Mononuclear cell (primary cell): ENCODE results near the gene DBH. TPM values are rescaled to one million over a fixed set of nuclear protein-coding genes. Genes with fewer than 3 reads are reported as not detected.

Experiments
- H3K27me3 ChIP-seq: 2 replicates; pipeline ENCODE4 v1.6.0; 2011; ENCODE audit warnings: low read length, control low read depth; ENCODE audit not compliant: insufficient read depth
- H3K4me1 ChIP-seq: 2 replicates; pipeline ENCODE4 v1.5.1; 2011; ENCODE audit warnings: mild to moderate bottlenecking, low read length, control low read depth; ENCODE audit not compliant: insufficient read depth
- H3K4me3 ChIP-seq: 2 replicates; pipeline ENCODE4 v1.5.1; 2011; ENCODE audit warnings: mild to moderate bottlenecking, low read length, moderate library complexity
- H3K9me3 ChIP-seq: 2 replicates; pipeline ENCODE4 v1.5.1; 2011; ENCODE audit warnings: low read depth, mild to moderate bottlenecking, control low read depth, low read length
- total RNA-seq: library from RNA; depleted of rRNA; stranded (reverse); fragments of >200 nt; gene quantifications from one replicate; pipeline ENCODE4 v1.2.3, GENCODE V29; 2012

DBH gene
- total RNA-seq, 1 donor, result 0.10 TPM

DNA sequence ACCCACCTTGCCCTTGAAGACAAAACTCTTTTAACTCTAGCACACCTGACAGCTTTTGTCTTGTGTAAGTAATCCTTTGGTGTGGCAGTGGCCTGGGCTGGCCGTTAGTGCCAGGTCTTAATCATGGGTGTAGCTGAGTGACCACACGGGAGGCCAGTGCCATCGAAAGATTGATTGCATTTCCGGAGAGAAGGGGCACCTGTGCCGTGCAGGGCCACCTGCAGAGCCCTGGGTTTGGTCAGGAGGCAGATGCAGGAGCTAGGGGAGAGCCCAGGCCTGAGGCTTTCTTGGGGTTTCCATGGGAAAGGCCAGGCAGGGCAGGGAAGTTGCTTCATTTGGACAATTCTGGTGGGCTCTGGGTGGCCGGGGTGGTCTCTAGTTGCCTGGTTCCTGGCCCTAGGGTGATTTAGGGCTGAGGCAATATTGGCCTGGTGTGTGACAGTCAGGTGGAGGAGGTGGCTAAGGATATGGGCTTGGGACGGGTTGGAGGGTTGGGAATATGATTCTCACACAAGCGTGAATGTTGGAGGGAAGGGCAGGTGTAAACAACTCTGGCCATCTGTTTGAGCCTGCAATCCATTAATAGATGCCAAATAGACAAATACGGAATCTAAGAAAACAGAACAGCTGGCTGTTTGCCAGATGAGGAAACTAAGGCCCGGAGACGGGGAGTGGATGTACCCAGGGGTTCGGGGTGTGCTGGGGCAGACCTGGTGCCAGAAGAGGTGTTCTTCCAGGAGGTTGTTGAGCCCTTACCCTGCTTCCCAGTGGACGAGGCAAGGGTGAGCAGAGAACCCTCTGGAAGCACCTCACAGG lies 4.6 kb downstream of the DBH start:
- H3K4me3 ChIP-seq, result no peak overlapping the region
- H3K27me3 ChIP-seq, result no peaks in the 10 kb centered on the region
- no peaks in the 10 kb centered on the region for H3K4me1 ChIP-seq
- H3K9me3 ChIP-seq, result no peaks in the 10 kb centered on the region

DNA sequence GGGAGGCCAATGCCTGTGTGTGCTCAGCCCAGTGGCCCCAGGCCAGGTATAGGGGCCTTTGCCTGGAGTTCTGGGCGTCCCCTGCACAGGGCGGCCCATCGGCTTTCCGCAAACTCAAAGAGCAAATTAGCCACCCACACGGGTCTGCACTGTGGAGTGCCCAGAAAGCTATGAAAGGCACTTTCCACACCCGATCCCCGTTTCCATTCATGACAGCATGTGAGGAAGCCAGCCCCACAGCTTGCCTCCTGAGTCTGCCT lies 5.2 kb downstream of the DBH start:
- no peaks in the 10 kb centered on the region for H3K27me3 ChIP-seq

DNA sequence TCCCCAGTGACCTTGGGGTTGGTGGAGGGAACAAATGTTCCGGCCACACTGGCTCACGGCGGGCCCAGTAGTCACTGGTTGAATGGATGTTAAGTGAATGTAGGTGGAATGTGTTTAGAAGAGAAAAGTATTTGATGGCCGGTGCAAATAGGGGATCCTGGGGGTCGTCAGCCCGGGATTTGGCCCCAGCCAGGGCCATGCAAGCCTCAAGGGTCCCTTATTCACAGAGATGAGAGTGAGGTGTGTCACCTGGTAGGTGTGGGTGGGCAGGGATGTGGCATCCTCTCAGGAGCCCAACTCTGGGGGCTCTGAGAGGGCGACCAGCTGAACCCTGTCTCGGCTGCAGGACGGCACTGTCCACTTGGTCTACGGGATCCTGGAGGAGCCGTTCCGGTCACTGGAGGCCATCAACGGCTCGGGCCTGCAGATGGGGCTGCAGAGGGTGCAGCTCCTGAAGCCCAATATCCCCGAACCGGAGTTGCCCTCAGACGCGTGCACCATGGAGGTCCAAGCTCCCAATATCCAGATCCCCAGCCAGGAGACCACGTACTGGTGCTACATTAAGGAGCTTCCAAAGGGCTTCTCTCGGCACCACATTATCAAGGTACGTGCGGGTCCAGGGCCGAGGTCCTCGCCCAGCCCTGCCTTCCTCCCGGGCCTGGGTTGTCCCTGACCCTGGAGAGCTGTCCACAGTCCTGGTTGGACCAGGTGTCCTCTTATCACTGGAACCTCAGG lies 5.9 kb downstream of the DBH start:
- no peaks in the 10 kb centered on the region for H3K27me3 ChIP-seq
- H3K4me1 ChIP-seq, result no peaks in the 10 kb centered on the region
- H3K9me3 ChIP-seq, result no peaks in the 10 kb centered on the region
- H3K4me3 ChIP-seq, result no peak overlapping the region

More for the DNA sequence above, 5.2 kb downstream of the DBH start:
- Histone ChIP-seq H3K4me1 (no peaks in the 10 kb centered on the region), H3K9me3 (no peaks in the 10 kb centered on the region), H3K4me3 (no peak overlapping the region)

DNA sequence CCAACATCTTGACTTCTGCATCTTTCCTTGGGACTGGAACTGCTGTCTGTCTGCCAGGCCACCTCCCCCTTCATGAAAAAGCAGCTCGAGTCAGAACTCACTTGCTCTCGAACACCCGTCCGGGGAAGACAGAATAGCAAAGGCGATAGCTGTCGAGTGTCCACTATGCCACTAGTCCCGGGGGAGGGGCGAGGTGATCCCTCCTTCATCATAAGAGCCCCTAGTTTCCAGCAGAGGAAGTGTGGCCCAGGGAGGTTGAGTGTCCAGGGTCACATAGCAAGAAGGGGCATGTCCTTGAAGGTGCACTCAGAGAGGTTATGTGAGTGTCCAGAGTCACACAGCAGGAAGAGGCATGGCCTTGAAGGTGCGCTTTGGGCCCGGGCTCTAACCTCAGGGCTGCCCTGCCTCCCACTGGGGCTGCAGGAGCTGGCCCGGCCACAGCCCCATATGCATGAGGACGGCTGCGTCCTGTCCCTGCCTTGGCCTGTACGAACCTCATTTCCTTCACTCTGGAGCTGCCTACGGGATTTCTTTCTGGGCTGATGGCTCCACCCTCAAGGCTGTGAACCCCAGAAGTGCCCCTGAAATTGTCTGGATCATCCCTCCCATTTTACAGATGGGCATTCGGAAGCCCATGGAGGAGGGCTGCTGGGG lies 6.7 kb downstream of the DBH start:
- Histone ChIP-seq H3K9me3 (no peaks in the 10 kb centered on the region), H3K27me3 (no peaks in the 10 kb centered on the region), H3K4me1 (no peaks in the 10 kb centered on the region), H3K4me3 (no peak overlapping the region)

DNA sequence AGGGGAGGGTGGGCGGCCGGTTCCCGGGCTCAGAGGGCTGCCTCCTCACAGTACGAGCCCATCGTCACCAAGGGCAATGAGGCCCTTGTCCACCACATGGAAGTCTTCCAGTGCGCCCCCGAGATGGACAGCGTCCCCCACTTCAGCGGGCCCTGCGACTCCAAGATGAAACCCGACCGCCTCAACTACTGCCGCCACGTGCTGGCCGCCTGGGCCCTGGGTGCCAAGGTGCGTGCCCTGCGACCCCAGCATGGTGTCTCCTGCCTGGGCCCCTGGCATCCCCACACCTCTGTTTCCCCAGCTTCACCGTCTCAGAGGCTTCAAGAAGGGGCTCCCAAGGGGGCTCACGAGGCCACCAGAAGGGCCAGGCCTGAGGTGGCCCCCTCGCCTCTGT lies 7.2 kb downstream of the DBH start:
- Histone ChIP-seq H3K4me1 (no peaks in the 10 kb centered on the region), H3K27me3 (no peaks in the 10 kb centered on the region), H3K9me3 (no peaks in the 10 kb centered on the region), H3K4me3 (no peak overlapping the region)

DNA sequence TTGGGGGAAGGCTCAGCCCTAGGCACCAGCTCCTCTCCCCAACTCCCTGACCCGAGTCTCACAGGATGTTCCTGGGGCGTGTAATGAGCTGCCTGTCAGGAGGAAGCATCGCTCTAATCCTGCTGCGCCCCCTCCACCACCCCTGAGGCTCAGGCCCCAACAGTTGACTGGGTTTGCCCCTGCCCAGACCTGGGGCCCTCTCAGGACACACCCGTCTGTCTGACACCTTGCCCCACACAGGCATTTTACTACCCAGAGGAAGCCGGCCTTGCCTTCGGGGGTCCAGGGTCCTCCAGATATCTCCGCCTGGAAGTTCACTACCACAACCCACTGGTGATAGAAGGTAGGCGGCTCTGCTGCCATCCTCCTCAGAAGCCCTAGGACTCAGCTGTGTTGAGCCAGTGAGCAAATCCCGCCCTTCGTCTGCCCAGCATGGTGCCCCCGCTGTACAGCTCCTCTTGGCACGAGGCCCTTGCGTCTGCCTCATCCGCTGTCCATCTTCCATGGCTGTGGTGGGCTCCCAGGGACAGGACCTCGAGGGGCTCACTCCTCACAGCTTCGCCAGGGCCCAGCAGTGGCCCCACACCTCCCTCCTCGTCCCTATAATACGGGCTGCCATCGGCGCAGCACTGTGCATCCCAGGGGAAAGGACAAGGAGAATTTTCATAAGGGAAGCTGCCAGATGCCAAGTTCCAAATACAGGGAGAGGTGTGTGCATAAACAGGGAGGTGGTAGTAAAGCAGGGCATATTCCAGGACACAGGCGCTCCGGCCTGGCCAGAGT lies 8.0 kb downstream of the DBH start:
- no peak overlapping the region for H3K4me3 ChIP-seq
- H3K9me3 ChIP-seq, result no peaks in the 10 kb centered on the region
- no peaks in the 10 kb centered on the region for H3K27me3 ChIP-seq
- no peaks in the 10 kb centered on the region for H3K4me1 ChIP-seq

DNA sequence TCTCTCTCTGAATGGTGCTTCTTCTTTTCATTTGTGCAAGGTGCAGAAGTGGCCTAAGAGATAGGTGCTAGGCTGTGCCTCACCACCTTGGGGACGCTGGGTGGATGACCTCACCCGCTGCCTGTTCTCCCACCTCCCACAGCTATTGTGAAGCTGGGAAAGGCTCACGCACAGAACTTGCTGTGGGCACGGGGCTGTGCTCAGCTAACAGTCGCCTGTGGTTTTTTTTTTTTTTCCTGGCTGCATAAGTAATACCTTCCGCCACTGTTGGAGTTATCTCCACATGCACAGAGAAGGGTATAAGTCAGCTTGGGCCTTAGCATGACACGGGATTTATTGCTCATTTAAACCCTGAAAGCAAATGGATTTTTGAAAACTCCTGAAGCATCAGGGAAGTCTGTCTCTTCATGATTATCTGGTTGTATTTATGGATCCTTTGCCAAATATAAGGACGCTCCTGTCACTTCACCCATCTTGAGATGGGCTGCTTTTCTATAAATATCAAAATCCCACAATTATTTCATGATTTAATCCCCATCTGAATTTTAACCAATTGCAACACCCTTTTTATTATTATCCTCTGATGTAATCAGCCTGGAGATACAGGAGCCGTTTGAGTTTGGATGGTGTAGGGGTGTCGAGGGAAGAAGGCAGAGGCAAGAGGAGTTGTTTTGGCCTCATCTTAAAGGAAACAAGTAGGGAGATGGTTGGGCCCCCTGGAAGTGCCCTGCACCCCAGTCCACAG lies 9.0 kb downstream of the DBH start:
- H3K27me3 ChIP-seq, result no peaks in the 10 kb centered on the region
- no peak overlapping the region for H3K4me3 ChIP-seq
- no peaks in the 10 kb centered on the region for H3K9me3 ChIP-seq
- no peaks in the 10 kb centered on the region for H3K4me1 ChIP-seq

DNA sequence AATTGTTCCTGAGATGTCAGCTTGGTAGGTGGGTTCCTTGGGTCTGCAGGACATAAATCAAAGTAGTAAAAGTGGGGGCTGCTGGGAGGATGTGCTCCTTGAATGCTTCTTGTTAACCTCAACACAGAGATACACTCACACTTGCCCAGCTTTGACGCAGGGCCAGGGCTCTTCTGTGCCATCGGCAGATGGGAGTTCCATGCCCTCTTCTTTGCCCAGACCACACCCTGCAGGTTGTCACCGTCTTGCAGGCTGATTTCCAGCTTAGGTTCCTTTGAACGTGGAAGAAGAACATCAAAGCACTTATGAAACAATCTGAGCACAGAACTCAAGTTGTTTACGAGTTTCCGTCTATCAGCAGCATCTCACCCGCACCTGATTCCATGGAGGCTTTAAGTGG lies 11.0 kb downstream of the DBH start:
- H3K4me3 ChIP-seq, result no peak overlapping the region
- no peaks in the 10 kb centered on the region for H3K27me3 ChIP-seq
- no peaks in the 10 kb centered on the region for H3K9me3 ChIP-seq
- H3K4me1 ChIP-seq, result no peaks in the 10 kb centered on the region

DNA sequence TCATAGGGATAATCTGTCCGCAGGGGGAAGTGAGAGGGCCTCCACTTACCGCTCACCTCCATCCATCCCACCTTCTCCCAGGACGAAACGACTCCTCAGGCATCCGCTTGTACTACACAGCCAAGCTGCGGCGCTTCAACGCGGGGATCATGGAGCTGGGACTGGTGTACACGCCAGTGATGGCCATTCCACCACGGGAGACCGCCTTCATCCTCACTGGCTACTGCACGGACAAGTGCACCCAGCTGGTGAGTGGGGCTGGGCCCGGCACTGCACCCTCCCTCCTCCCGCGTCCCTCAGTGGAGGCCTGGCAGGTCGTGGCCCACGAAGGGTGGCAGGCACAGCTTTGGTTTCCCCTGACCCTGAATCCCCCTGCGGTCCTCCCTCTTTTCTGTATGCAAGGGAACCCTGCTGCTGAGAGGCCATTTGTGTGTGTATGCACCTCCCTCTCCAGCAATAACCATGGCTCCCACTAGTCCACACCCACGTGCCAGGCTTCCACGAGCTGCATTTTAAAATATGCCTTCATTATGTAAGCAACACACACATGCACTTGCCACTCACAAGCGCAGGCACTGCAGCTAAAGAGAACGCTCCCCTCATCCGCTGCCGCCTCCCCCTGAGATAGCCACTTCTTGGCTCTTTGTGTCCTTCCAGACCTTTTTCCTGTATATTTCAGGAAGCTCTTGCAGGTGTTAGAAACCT lies 11.8 kb downstream of the DBH start:
- H3K4me3 ChIP-seq, result no peak overlapping the region
- no peaks in the 10 kb centered on the region for H3K27me3 ChIP-seq
- H3K4me1 ChIP-seq, result no peaks in the 10 kb centered on the region
- H3K9me3 ChIP-seq, result no peaks in the 10 kb centered on the region

DNA sequence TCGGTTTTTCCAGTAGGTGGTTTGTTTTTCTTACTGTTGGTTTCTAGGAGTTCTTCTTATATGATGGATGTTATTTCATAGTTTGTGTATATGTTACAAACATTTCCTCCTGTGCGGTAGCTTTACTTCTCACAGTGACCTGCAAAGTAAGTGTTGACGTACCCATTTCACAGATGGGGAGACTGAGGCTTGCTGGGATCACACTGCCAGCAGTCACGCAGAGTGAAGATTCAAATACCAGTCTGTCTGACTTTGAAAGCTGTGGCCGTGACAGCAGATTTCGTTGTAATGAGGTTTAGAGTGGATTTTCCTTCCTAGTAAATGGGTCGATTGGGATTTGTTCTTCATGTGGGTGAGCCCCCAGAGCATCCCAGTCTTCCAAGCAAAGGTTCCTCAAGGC lies 13.0 kb downstream of the DBH start:
- H3K9me3 ChIP-seq, result no peaks in the 10 kb centered on the region

DNA sequence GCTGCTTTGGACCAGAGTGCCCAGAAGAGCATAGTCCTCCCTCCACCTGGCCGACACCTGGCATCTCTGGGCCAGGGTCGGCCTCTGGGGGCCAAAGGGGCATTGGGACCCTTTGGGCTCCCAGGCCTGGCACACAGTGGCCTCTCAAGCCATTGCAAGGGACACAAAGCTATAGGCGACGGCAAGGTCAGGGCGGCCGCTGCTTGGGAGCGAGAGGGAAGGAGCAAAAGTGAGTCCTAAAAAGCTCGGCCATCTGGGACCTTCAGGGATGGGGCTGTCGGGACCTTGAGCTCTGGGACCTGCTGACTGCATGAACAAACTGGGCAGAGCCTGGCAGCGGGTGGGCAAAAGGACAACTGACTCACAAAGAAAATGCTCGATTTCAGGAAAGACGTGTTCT lies 13.9 kb downstream of the DBH start:
- no peaks in the 10 kb centered on the region for H3K9me3 ChIP-seq
- no peak overlapping the region for H3K4me3 ChIP-seq
- no peaks in the 10 kb centered on the region for H3K27me3 ChIP-seq
- no peaks in the 10 kb centered on the region for H3K4me1 ChIP-seq

More for the DNA sequence above, 13.0 kb downstream of the DBH start:
- H3K27me3 ChIP-seq, result no peaks in the 10 kb centered on the region
- no peaks in the 10 kb centered on the region for H3K4me1 ChIP-seq
- H3K4me3 ChIP-seq, result no peak overlapping the region

DNA sequence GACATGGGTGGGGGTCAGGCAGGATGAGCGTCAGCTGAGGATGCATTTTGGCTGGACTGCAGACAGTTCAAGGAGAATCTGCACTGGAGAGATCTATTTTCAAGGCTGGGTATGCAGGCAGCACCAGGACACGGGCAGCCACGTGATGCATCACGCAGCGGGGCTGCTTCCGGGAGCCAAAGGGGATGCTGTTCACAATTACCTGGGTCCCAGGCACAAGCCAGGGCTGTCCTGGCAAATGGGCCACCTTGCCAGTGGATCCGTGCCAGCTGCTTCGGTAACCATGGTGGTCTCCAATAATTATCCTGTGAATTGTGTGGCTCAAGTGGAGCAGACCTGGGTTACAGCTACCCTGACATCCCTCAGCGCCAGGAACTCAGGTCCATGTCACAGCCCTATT lies 17.5 kb downstream of the DBH start:
- Histone ChIP-seq H3K4me3 (no peak overlapping the region), H3K9me3 (no peaks in the 10 kb centered on the region), H3K27me3 (peaks cover 4% of the 10 kb centered on the region), H3K4me1 (no peaks in the 10 kb centered on the region)

DNA sequence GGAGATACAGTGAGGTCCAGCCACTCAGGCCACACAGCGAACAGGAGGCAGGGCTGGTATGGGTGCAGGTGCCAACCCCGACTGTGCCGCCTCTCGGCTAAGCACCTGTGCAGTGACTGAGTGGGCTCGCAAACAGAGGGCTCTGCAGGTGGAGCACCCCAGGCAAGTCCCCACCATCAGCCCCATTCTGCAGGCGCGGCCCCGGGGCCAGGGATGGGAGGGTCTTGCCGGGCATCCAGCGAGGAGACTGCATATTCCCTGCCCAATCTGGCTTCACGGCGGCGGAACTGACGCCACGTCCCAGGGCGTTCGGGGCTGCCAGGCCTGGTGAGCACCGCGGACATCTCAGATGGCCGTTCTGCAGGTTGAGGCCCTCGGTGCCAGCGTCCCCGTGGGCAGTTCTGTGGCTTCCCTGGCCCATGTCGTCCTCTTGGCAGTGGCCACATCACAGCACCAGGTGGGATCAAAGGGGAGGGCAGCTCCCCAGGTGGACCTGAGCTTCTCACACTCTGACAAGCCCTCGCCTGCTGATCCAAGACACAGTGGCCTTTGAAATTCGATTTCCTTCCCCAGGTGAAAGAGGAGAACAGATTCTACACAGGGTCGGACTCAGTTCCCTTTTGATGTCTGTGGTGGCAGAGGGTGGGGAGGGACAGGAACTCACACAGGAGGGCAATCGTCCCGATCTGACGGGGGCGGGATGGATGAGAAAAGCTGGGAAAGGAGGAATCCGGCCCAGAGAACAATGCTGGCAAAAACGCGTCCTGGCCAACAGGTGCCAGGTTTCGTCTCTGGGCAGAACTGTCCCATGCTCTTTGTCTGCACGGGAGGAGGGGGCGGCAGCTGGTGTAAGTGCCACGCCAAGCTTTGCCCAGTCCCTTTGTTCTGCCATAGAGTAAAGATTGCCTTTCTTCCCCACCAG lies 18.8 kb downstream of the DBH start:
- no peak overlapping the region for H3K4me3 ChIP-seq
- peaks cover 12% of the 10 kb centered on the region for H3K27me3 ChIP-seq
- H3K9me3 ChIP-seq, result no peaks in the 10 kb centered on the region
- H3K4me1 ChIP-seq, result no peaks in the 10 kb centered on the region
